GM06990 (cell line): Measurements from ENCODE around the gene SMAD6.
A peak's percentile ranks its signal among the peaks of the same experiment; 100 is the strongest.

Experiments
- DNase-seq: peaks from one replicate; pipeline ENCODE4 v3.0.0-alpha.2; 2011; ENCODE audit not compliant: insufficient read length; ENCODE audit errors: extremely low read depth
- H3K27me3 ChIP-seq: replicated peaks from 2 replicates; pipeline ENCODE4 v1.6.0; 2011; ENCODE audit warnings: low read length; ENCODE audit not compliant: control insufficient read depth, insufficient read depth
- H3K36me3 ChIP-seq: 2 replicates; pipeline ENCODE4 v1.5.1; 2011; ENCODE audit warnings: low read length; ENCODE audit not compliant: control insufficient read depth, insufficient read depth
- H3K4me3 ChIP-seq: replicated peaks from 2 replicates; pipeline ENCODE4 v1.5.1; 2011; ENCODE audit warnings: low read depth, mild to moderate bottlenecking, control low read depth, low read length
- CTCF ChIP-seq: IDR thresholded peaks from 2 replicates; pipeline ENCODE4 v1.5.1; 2011; ENCODE audit warnings: low read length, control low read depth, mild to moderate bottlenecking, inconsistent platforms; ENCODE audit not compliant: insufficient read depth, poor library complexity, severe bottlenecking

The SMAD6 gene

GRCh38 chr15:66788024-66788423 is 86.0 kb downstream of the SMAD6 start:
- DNase-seq: no peak
- no peak for TF ChIP-seq CTCF
- H3K27me3 ChIP-seq: no peaks in the 10 kb centered on the region; the same call in none of the 2 replicates
- H3K4me3 ChIP-seq: no peak overlapping the region
- H3K36me3 ChIP-seq: no peaks in the 10 kb centered on the region

- no peaks in the 10 kb centered on the region for H3K36me3 ChIP-seq
- no peak overlapping the region for H3K4me3 ChIP-seq
- peak; percentile 38 for TF ChIP-seq CTCF
- no peaks in the 10 kb centered on the region; the same call in none of the 2 replicates for H3K27me3 ChIP-seq
- DNase-seq: no peak
Measured at GRCh38 chr15:66789029-66790025, 87.3 kb downstream of the SMAD6 start.

- Histone ChIP-seq H3K36me3 (no peaks in the 10 kb centered on the region), H3K27me3 (no peaks in the 10 kb centered on the region; the same call in none of the 2 replicates), H3K4me3 (no peak overlapping the region)
- no peak for DNase-seq
- no peak for TF ChIP-seq CTCF
Measured at GRCh38 chr15:66795851-66796250, 93.8 kb downstream of the SMAD6 start.

- no peaks in the 10 kb centered on the region; the same call in 1 of the 2 replicates for H3K27me3 ChIP-seq
- no peaks in the 10 kb centered on the region for H3K36me3 ChIP-seq
- no peak for DNase-seq
- TF ChIP-seq CTCF: no peak
- H3K4me3 ChIP-seq: no peak overlapping the region
Measured at GRCh38 chr15:66796343-66796742, 94.3 kb downstream of the SMAD6 start.

GRCh38 chr15:66797921-66798320 is 95.9 kb downstream of the SMAD6 start:
- H3K27me3 ChIP-seq: no peaks in the 10 kb centered on the region; the same call in 1 of the 2 replicates
- no peaks in the 10 kb centered on the region for H3K36me3 ChIP-seq
- DNase-seq: no peak
- no peak overlapping the region for H3K4me3 ChIP-seq
- no peak for TF ChIP-seq CTCF
